SJSA1 (cell line): ENCODE measurements around the gene ULK1. TPM values are rescaled to one million over a fixed set of nuclear protein-coding genes. Genes with fewer than 3 reads are reported as not detected.
"Not testable (repeated sequence)": the region's sequence is repeated elsewhere in the genome, so short reads cannot be mapped to it uniquely, and the experiment has no call there.

Experiments
- DNase-seq, 2 experiments: peaks; one replicate each; pipeline ENCODE4 v3.0.0-alpha.2; 2015 to 2020; ENCODE audit warnings: low spot score in 2 of 2, low read depth in 1 of 2
- H3K27ac ChIP-seq: fragments of 250-450 bp; sonication (Bioruptor Pico); 2 replicates; pipeline ENCODE4 v1.5.1; 2020; ENCODE audit warnings: mild to moderate bottlenecking, moderate library complexity
- H3K27me3 ChIP-seq: fragments of 250-450 bp; sonication (Bioruptor Pico); replicated peaks from 2 replicates; pipeline ENCODE4 v1.5.1; 2020; ENCODE audit warnings: mild to moderate bottlenecking, moderate library complexity
- H3K36me3 ChIP-seq: fragments of 250-450 bp; sonication (Bioruptor Pico); 2 replicates; pipeline ENCODE4 v1.5.1; 2020; ENCODE audit warnings: mild to moderate bottlenecking
- H3K4me1 ChIP-seq: fragments of 250-450 bp; sonication (Bioruptor Pico); replicated peaks from 2 replicates; pipeline ENCODE4 v1.6.1; 2021; ENCODE audit warnings: mild to moderate bottlenecking
- H3K4me3 ChIP-seq: fragments of 250-450 bp; sonication (Bioruptor Pico); 2 replicates; pipeline ENCODE4 v1.5.1; 2020; ENCODE audit warnings: mild to moderate bottlenecking
- H3K9me3 ChIP-seq: fragments of 250-450 bp; sonication (Bioruptor Pico); replicated peaks from 2 replicates; pipeline ENCODE4 v1.5.1; 2020; ENCODE audit warnings: mild to moderate bottlenecking
- total RNA-seq: library from RNA; depleted of rRNA; stranded (reverse); fragments of >200 nt; shearing (Covaris generic); gene quantifications from 2 replicates; pipeline ENCODE4 v1.2.3, GENCODE V29; 2014

Gene ULK1
- total RNA-seq, 1 experiment from 2014 or later = 2.9 TPM

- Histone ChIP-seq H3K27ac (peak overlapping the region; percentile 36; the same call in 1 of the 2 replicates), H3K4me1 (peaks cover 57% of the 10 kb centered on the region), H3K27me3 (no peaks in the 10 kb centered on the region), H3K36me3 (no peaks in the 10 kb centered on the region), H3K9me3 (no peaks in the 10 kb centered on the region), H3K4me3 (no peak overlapping the region)
- no peak for DNase-seq
These were observed 27.0 kb upstream of the ULK1 start for GRCh38 chr12:131867471-131867870.

- Histone ChIP-seq H3K9me3 (no peaks in the 10 kb centered on the region), H3K4me3 (no peak overlapping the region), H3K27ac (peak overlapping the region; percentile 36; the same call in 1 of the 2 replicates), H3K36me3 (no peaks in the 10 kb centered on the region), H3K27me3 (no peaks in the 10 kb centered on the region), H3K4me1 (peaks cover 55% of the 10 kb centered on the region)
- DNase-seq = peak; percentile 40 to 78
These were observed 26.3 kb upstream of the ULK1 start for GRCh38 chr12:131867891-131868675.

- Histone ChIP-seq H3K4me1 (peaks cover 50% of the 10 kb centered on the region), H3K4me3 (no peak overlapping the region), H3K27ac (peak overlapping the region; percentile 90), H3K27me3 (no peaks in the 10 kb centered on the region), H3K9me3 (no peaks in the 10 kb centered on the region), H3K36me3 (no peaks in the 10 kb centered on the region)
- DNase-seq = peak; percentile 75 to 76
These were observed 24.5 kb upstream of the ULK1 start for GRCh38 chr12:131869871-131870418.

DNA sequence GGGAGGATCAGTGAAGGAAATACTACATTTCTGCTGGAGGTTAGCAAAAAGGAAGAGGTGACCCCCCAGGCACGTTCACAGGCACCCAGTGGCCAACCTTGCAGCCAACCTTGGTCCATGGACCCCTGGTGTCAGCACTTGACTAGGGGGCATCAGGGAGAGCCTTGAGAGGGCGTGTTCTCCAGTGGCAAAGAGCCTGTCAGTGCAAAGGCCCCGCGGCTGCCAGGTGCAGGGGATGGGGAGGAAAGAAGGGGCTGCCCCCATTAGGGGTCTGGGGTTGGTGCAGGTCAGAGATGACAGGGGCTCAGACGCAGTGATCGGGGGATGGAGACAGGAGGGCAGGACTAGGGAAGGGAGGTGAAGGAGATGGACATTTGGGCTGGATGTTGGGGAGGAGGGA is 22.7 kb upstream of the ULK1 start:
- H3K4me3 ChIP-seq = no peak overlapping the region
- no peaks in the 10 kb centered on the region for H3K27me3 ChIP-seq
- no peak for DNase-seq
- H3K4me1 ChIP-seq = peaks cover 42% of the 10 kb centered on the region
- H3K27ac ChIP-seq = no peak overlapping the region
- H3K9me3 ChIP-seq = no peaks in the 10 kb centered on the region
- no peaks in the 10 kb centered on the region for H3K36me3 ChIP-seq

- no peak overlapping the region for H3K27ac ChIP-seq
- H3K27me3 ChIP-seq = no peaks in the 10 kb centered on the region
- peaks cover 40% of the 10 kb centered on the region for H3K4me1 ChIP-seq
- no peaks in the 10 kb centered on the region for H3K36me3 ChIP-seq
- DNase-seq = peak; percentile 54 to 89
- no peaks in the 10 kb centered on the region for H3K9me3 ChIP-seq
- no peak overlapping the region for H3K4me3 ChIP-seq
These were observed 22.0 kb upstream of the ULK1 start for GRCh38 chr12:131872154-131873051.

- Histone ChIP-seq H3K4me3 (no peak overlapping the region), H3K27ac (no peak overlapping the region), H3K9me3 (no peaks in the 10 kb centered on the region), H3K4me1 (peaks cover 32% of the 10 kb centered on the region), H3K36me3 (no peaks in the 10 kb centered on the region), H3K27me3 (no peaks in the 10 kb centered on the region)
- no peak for DNase-seq
These were observed 21.1 kb upstream of the ULK1 start for GRCh38 chr12:131873293-131873692.

GRCh38 chr12:131874972-131875371 is 19.4 kb upstream of the ULK1 start:
- H3K4me1 ChIP-seq = peaks cover 22% of the 10 kb centered on the region
- not testable (repeated sequence) for H3K36me3 ChIP-seq, DNase-seq, H3K9me3 ChIP-seq, H3K27ac ChIP-seq, H3K4me3 ChIP-seq, H3K27me3 ChIP-seq

DNA sequence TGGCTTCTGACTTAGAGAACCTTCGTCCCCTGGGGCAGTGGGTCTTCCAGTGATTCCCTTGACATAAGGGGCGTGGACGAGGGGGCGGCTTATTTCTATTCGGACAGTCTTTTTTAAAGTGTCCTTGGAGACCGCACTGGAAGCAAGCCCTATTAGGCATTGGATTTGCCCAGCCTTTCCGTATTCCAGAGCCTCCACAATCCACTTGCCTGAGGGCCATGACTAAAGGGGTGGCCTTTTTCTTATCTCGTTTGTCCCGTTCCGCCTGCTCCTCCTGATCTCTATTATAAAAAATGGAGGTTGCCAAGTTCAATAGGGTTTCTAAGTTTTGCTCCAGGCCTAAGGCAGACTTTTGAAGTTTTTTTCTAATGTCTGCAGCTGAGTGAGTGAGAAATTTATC is 17.2 kb upstream of the ULK1 start:
- H3K27ac ChIP-seq, DNase-seq, H3K4me3 ChIP-seq, H3K9me3 ChIP-seq, H3K27me3 ChIP-seq, H3K36me3 ChIP-seq, H3K4me1 ChIP-seq: not testable (repeated sequence)

GRCh38 chr12:131878436-131878835 is 16.0 kb upstream of the ULK1 start:
- H3K36me3 ChIP-seq, H3K4me1 ChIP-seq, H3K4me3 ChIP-seq, H3K27me3 ChIP-seq, DNase-seq, H3K27ac ChIP-seq, H3K9me3 ChIP-seq: not testable (repeated sequence)

DNA sequence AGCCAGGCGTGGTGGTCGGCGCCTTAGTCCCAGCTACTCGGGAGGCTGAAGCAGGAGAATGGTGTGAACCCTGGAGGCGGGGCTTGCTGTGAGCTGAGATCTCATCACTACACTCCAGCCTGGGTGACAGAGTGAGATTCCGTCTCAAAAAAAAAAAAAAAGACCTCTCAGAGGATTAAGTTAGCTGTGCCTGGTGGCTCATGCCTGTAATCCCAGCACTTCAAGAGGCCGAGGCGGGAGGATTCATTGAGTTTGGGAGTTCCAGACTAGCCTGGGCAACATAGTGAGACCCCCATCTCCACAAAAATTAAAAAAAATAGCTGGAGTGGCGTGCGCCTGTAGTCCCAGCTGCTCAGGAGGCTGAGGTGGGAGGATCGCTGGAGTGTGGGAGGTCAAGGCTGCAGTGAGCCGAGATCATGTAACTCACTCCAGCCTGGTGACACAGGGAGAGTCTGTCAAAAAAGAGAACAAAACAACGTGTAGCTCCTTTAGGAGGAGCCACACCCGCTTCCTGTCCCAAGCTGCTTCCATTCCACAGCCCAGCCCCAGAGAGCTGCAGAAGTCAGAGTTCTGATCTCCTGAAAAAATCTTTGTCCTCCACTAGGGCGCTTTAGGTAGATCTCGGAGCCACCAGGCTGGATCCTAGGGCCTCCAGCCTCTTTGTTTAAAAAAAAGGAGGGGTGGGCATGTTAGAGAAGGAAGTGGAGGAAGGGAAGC is 11.5 kb upstream of the ULK1 start:
- peaks cover 22% of the 10 kb centered on the region for H3K4me1 ChIP-seq
- no peak overlapping the region for H3K4me3 ChIP-seq
- H3K36me3 ChIP-seq = no peaks in the 10 kb centered on the region
- H3K27ac ChIP-seq = peak overlapping the region; percentile 78
- no peaks in the 10 kb centered on the region for H3K27me3 ChIP-seq
- DNase-seq = no peak
- no peaks in the 10 kb centered on the region for H3K9me3 ChIP-seq

- H3K36me3 ChIP-seq = no peaks in the 10 kb centered on the region
- H3K4me3 ChIP-seq = no peak overlapping the region
- H3K27ac ChIP-seq = peak overlapping the region; percentile 78
- peaks cover 22% of the 10 kb centered on the region for H3K4me1 ChIP-seq
- no peaks in the 10 kb centered on the region for H3K9me3 ChIP-seq
- H3K27me3 ChIP-seq = no peaks in the 10 kb centered on the region
- peak in 1 of 2 experiments; percentile 46 for DNase-seq
These were observed 10.9 kb upstream of the ULK1 start for GRCh38 chr12:131883521-131883900.

DNA sequence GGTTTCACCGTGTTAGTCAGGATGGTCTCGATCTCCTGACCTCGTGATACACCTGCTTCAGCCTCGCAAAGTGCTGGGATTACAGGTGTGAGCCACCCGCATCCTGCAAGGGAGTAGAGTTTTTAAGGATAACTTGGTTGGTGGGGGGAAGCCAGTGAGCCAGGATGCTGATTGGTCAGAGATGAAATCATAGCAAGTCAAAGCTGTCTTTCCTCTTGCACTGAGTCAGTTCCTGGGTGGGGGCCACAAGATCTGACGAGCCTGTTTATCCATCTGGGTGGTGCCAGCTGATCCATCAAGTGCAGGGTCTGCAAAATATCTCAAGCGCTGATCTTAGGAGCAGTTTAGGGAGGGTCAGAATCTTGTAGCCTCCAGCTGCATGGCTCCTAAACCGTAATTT is 9.3 kb upstream of the ULK1 start:
- not testable (repeated sequence) for H3K4me3 ChIP-seq, DNase-seq, H3K9me3 ChIP-seq, H3K36me3 ChIP-seq, H3K27ac ChIP-seq, H3K27me3 ChIP-seq
- peaks cover 22% of the 10 kb centered on the region for H3K4me1 ChIP-seq

- Histone ChIP-seq H3K9me3 (no peaks in the 10 kb centered on the region), H3K4me3 (no peak overlapping the region), H3K27me3 (no peaks in the 10 kb centered on the region), H3K27ac (no peak overlapping the region), H3K36me3 (no peaks in the 10 kb centered on the region), H3K4me1 (peaks cover 22% of the 10 kb centered on the region)
- no peak for DNase-seq
These were observed 8.8 kb upstream of the ULK1 start for GRCh38 chr12:131885543-131886057.
